ENCODE results near the gene KPNA3. TPM values are rescaled to one million over a fixed set of nuclear protein-coding genes. Genes with fewer than 3 reads are reported as not detected.
A peak's percentile ranks its signal among the peaks of the same experiment; 100 is the strongest.

The KPNA3 gene
- total RNA-seq, 2 experiments from 2014 or later: 59.1 to 60.6 TPM

DNA sequence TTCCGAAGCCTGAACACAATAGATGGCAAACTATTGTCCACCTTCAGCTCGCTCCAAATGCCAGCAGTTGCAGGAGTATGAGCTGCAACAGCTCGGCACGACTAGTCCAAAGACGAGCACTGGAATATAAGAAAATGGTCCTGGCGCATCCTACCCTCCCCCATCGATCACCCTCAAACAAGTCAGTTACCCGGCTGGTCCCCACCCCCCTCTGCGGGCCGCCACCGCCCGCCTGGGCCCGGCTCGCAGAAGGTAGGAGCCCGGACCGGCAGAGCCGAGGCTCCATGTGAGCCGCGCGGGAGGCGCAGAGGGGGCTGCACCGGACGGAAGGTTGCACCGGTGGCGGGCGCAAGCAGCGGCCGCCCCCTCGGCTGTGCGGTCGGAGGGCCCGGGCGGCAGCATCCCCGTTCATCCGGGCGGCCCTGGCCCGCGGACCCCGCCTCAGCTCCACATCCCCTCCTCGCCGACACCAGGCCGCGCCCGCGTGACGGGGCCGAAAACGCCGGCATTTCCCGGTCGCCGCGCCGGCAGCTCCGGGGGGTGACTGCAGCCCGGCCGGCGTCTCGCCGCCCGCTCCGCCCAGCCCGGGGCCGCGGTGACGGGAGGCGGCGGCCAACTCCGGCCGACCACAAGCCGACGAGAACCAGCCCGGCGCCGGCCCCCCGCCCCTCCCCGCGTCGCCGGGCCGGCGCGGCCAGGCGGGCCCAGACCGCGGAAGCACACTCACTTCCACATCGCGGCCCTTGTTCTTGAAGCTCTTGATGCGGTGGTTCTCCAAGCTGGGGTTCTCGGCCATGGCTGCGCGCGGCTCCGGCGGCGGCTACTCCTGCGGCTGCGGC is 552 bp downstream of the KPNA3 start:
- Mint-ChIP-seq H3K4me3 (peak overlapping the region; percentile 80), H3K4me1 (ENCODE audit: low read depth) (peaks cover 36% of the 10 kb centered on the region), H3K27me3 (no peaks in the 10 kb centered on the region), H3K9me3 (no peaks in the 10 kb centered on the region), H3K27ac (peak overlapping the region; percentile 96), H3K36me3 (ENCODE audit: low read depth) (peaks cover 20% of the 10 kb centered on the region)
- ChIA-PET CTCF (interaction anchor here (0.6 to 2.5 kb wide), 8 partner anchors 10 to 121 kb away, joined by 3 to 7 read pairs (median 3); no protein-coding TSS in a partner anchor), POLR2A (interaction anchor here (0.6 to 2.5 kb wide), 13 partner anchors 9 to 347 kb away, joined by 3 to 9 read pairs (median 4); partner anchors contain the start of genes EBPL, SETDB2 and SPRYD7)
- peak; percentile 69 for DNase-seq
- intact Hi-C loops (cut with micrococcal nuclease): no loop called here
- TF ChIP-seq, protein P1, sequence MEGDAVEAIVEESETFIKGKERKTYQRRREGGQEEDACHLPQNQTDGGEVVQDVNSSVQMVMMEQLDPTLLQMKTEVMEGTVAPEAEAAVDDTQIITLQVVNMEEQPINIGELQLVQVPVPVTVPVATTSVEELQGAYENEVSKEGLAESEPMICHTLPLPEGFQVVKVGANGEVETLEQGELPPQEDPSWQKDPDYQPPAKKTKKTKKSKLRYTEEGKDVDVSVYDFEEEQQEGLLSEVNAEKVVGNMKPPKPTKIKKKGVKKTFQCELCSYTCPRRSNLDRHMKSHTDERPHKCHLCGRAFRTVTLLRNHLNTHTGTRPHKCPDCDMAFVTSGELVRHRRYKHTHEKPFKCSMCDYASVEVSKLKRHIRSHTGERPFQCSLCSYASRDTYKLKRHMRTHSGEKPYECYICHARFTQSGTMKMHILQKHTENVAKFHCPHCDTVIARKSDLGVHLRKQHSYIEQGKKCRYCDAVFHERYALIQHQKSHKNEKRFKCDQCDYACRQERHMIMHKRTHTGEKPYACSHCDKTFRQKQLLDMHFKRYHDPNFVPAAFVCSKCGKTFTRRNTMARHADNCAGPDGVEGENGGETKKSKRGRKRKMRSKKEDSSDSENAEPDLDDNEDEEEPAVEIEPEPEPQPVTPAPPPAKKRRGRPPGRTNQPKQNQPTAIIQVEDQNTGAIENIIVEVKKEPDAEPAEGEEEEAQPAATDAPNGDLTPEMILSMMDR (IDR thresholded peaks at IDR 0.05): no peak
- ATAC-seq: peak; percentile 10

DNA sequence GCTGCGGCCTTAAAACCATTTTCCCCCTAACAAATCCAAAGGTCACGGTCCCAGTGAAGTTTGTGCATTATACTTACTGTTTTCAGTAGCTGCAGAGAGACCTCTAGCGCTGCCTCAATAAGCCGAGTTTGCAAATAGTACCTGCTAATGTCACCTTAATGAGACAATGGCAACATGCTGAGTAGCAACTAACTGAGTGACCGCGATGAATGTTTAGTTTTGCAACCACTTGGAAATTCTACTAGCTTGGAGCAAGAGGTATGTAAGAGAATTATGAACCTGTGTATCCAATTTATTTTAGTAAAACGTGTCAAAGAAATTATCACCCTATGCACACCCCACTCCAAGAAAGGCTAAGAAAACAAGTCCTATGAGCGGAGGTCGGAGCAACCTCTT is 1.2 kb downstream of the KPNA3 start:
- TF ChIP-seq, protein P1 (IDR thresholded peaks at IDR 0.05): no peak
- Mint-ChIP-seq H3K4me3 (peak overlapping the region; percentile 80), H3K27me3 (no peaks in the 10 kb centered on the region), H3K27ac (peak overlapping the region; percentile 93), H3K9me3 (no peaks in the 10 kb centered on the region), H3K36me3 (ENCODE audit: low read depth) (peaks cover 25% of the 10 kb centered on the region), H3K4me1 (ENCODE audit: low read depth) (peaks cover 42% of the 10 kb centered on the region)
- DNase-seq (peak; percentile 35), ATAC-seq (no peak)
- CTCF ChIA-PET: interaction anchor here (0.8 to 2.5 kb wide), 5 partner anchors 11 to 121 kb away, joined by 3 to 7 read pairs (median 3); no protein-coding TSS in a partner anchor
- intact Hi-C loops (cut with micrococcal nuclease): no loop called here
- POLR2A ChIA-PET: interaction anchor here (0.6 to 2.5 kb wide), 5 partner anchors 9 to 96 kb away, joined by 3 to 9 read pairs (median 3); no protein-coding TSS in a partner anchor

DNA sequence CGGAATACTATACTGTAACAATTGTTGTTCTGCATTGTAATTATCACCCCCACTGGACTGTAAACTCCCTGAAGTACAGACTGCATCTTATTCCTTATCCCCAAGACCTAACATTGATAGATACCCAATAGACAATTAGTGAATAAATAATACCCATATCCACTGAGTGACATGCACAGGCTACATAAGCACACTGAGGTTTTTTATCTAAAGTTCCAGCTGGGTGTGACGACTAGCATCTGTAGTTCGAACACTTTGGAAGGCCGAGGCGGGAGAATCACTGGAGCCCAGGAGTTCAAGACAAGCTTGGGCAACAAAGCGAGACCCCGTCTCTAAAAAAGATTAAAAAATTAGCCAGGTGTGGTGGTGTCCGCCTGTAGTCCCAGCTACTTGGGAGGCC is 2.5 kb downstream of the KPNA3 start:
- intact Hi-C loops (cut with micrococcal nuclease): no loop called here
- CTCF ChIA-PET: interaction anchor here (0.8 to 1.6 kb wide), 2 partner anchors 18 to 32 kb away, joined by 3 to 4 read pairs; no protein-coding TSS in a partner anchor
- Mint-ChIP-seq H3K9me3 (no peaks in the 10 kb centered on the region), H3K36me3 (ENCODE audit: low read depth) (peaks cover 25% of the 10 kb centered on the region), H3K27ac (no peak overlapping the region), H3K4me3 (no peak overlapping the region), H3K27me3 (no peaks in the 10 kb centered on the region), H3K4me1 (ENCODE audit: low read depth) (peaks cover 50% of the 10 kb centered on the region)
- TF ChIP-seq, protein P1 (IDR thresholded peaks at IDR 0.05): no peak
- POLR2A ChIA-PET: interaction anchor here (1.0 to 2.5 kb wide), 3 partner anchors 7 to 51 kb away, joined by 3 to 9 read pairs (median 4); no protein-coding TSS in a partner anchor
- ATAC-seq (no peak), DNase-seq (no peak)

DNA sequence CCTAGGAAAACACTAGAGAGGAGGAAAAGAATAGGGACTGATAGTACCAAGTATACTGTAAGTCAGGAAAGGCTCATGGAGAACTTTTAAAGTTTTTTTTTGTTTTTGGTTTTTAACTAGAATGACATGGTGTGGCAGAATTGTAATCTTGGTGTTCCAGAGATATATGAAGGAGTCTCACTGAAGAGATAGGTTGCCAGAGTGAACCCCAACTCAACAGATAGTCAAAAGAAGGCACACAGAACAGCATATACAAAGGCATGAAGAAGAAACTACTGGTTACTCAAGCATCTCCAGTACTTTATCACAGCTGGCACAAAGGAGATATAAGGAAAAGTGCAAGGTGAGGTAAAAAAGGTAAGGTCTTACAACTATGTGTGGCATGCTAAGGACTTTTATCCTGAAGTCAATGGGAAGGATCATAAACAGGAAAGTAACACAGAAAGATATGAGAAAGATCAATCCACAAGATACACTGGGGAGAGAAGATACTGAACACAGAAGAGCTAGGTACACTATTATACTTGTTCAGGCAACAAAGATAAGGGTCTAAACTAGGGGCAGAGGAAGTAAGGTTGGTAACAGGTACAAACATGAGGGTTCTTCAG is 6.0 kb downstream of the KPNA3 start:
- intact Hi-C loops (cut with micrococcal nuclease): no loop called here
- Mint-ChIP-seq H3K27ac (no peak overlapping the region), H3K4me3 (no peak overlapping the region), H3K4me1 (ENCODE audit: low read depth) (peaks cover 60% of the 10 kb centered on the region), H3K9me3 (no peaks in the 10 kb centered on the region), H3K36me3 (ENCODE audit: low read depth) (peaks cover 30% of the 10 kb centered on the region), H3K27me3 (no peaks in the 10 kb centered on the region)
- DNase-seq (no peak), ATAC-seq (no peak)
- TF ChIP-seq, protein P1 (IDR thresholded peaks at IDR 0.05): no peak
- ChIA-PET POLR2A (no interaction called here), CTCF (no interaction called here)
